Stimulated activated CD8-positive, alpha-beta memory T cell treated with anti-CD3 and anti-CD28 coated beads, Interleukin-4, amount 100 ng/mL, for 24 hours (primary cell): Measurements from ENCODE around the gene FBLN2.

Experiments used
- DNase-seq: peaks from one replicate; pipeline ENCODE4 v3.0.0-alpha.2; 2020; ENCODE audit warnings: low read depth

Gene FBLN2

GRCh38 chr3:13567684-13568514, 19.0 kb downstream of the FBLN2 start:
- no peak for DNase-seq

DNA sequence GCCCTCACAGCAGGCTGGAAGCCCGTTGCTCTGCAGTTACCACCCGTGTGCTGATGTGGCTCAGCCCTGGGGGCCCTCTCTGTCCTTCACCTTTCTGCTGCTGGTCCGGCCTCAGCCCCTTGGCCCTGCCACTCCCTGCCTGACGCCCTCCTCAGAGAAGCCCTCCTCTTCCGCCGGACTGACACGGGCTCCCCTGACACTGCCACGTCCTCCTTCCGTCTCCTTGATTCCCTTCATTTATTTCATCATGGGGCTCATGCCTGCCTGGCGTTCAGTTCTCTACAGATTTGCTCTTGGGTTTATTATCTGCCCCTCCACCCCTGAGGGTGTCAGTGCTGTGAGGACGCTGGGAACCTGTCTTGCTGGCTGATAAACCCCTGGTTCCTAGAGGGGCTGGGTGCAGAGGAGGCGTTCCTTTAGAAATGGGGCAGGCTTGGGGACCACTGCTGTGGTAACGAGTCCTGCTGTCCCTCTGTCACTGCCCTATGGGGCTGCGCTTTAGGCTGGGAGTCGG, 19.6 kb downstream of the FBLN2 start:
- no peak for DNase-seq

DNA sequence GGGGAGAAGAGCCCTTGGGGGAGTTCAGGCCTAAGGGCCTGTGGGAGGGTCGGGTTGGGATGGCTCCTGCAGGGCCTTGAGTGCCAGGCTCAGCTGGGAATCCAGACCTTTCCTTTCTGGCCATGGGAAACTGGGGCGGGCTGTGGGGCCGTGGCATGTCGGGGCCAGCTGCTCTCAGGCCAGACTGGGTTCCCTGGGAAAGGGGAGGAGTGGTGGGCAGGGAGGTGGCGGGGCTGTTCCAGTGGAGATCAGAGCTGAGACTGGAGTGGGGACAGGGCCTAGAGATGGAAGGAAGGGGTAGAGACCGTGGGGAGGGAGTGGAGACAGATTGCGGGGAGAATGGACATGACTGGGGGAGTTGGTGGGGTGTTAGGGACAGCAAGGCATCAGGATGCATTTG, 20.3 kb downstream of the FBLN2 start:
- no peak for DNase-seq

DNA sequence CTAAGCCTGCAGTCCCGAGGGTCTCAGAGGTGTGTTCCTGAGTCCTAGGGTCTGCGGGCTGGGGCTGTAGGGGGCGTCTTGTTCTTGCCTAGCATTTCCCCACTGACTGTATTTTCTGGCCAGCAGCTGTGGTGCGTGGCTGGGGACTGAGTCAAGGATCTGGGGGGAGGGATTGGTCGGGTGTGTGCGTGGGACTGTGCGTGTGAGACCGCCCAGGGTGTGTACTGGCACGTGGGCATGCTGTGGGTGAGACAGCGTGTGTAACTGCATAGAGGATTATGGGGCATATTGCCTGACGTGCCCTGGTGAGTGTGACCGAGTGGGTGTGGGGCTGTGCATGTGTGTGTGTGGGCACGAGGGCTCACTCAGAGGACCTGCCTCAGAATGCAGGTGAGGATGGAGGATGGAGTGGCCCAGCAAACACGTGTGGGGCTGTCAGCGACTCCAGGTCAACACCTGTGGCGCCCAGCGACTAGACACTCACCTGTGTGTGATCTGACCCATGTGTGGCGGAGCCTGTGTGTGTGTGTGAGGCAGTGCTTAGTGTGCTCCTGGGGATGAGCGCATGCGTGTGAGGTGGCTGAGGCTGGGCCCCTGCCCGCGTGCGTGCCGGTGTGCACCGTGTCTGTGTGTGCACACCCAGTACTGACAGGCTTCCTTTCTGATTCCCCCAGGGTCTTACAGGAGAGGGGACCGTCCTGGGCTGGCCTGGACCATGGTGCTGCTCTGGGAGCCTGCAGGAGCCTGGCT, 20.9 kb downstream of the FBLN2 start:
- DNase-seq: no peak

- DNase-seq: no peak
Measured at GRCh38 chr3:13570391-13571194, 21.7 kb downstream of the FBLN2 start.

- DNase-seq: no peak
Measured at GRCh38 chr3:13571264-13571663, 22.3 kb downstream of the FBLN2 start.

DNA sequence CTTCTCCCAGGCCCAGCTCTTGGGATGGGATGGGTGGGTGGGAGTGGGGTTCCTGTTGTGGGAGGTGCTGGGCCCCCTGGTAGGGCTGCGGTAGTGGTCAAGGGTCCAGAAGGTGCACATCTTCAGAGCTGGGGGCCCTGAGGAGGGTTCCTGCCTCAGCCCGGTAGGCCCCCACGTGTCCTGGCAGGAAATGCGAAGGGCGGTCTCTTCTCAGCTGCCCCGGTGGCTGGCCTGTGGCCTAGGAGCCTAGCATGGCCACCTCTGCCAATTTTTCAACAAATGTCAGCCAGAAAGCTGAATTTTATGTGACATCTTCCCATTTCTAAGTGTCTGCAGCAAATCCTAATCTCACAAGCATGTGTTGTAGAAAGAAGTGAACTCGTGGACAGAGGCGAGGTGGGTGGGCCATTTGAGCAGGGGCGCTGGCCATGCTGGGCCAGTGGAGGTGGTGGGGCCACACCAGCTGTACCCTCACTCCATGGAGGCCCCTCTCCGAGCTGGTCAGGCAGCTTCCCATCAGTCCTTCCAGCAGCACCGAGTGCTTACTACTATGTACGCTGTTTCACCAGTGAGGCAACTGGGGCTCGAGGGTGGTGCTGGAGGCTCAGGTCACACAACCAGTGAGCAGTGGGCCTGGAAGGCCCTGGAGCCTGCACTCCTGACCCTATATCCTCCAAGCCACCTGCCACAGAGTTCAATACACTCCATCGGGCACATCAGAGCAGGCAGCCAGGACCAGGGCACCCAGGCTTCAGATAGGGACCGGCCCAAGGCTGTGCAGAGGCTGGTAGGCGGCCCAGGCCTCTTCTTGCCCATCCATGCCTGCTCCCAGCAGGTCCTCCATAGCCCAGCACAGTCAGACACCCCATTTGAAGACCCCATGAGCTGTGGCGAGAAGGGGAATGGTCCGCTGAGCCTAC, 23.2 kb downstream of the FBLN2 start:
- no peak for DNase-seq

GRCh38 chr3:13572926-13573623, 24.1 kb downstream of the FBLN2 start:
- DNase-seq: no peak

DNA sequence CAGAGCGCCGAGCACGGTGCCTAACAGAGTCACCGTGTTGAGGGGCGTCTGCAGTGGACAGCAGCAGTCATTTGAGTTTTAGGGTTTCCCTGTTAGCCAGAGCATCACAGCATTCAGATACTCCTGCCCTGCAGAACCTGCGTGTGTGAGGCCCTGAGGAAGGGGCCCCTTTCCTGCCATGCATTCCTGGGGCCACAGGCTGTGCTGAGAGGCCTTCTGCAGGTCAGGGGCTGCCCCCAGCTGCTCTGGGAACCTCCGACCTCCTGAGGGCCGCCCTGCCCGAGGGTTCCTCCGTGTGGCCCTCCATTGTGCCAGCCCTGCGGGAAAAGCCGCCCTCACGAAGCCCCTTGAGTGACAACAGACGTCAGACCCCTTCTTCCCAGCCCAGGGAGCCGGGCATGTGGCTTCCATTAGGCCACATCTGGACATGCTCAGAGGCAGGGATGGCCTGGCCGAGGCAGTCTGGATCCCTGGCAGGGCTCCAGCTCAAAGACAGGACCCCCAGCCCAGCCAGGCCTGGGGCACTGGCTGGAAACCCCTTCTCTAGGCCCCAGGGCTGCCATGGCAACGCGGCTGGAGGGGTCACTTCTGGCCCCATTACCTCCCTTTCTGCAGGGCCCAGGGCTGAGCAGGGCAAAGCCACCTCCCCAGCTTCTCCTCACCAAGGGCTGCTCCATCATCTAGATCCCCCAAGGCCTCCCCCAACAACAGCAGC, 25.3 kb downstream of the FBLN2 start:
- DNase-seq: no peak

DNA sequence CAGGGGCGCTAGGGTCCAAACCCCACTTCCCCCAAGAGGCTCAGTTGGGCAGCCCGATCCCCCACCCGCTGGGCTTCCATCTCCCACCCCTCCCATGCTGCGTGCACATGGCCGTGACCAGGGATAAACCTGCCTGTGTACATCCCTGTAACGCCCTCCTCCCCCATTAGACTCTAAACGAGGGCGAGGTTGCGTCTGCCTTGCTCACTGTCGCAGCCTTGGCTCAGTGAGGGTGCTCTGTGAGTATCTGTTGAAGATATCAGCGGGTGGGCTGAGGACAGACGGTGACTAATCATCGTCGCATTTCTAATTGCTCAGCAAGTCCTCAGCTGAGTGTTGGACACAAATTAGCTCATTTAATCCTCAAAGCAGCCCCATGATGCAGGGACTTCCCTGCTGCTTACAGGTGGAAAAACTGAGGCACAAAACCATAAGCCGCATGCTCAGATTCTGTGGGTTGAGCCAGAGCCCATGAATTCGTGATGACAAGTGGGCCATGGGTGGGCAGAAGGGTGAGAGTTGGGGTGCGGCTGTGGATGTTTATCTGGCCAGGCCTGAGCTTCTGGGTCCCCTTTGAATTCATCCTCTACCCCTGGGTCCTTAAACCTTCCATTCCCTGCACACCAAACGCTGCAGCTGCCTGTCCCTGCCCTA, 26.0 kb downstream of the FBLN2 start:
- DNase-seq: no peak

- DNase-seq: no peak
Measured at GRCh38 chr3:13575459-13576061, 26.6 kb downstream of the FBLN2 start.

DNA sequence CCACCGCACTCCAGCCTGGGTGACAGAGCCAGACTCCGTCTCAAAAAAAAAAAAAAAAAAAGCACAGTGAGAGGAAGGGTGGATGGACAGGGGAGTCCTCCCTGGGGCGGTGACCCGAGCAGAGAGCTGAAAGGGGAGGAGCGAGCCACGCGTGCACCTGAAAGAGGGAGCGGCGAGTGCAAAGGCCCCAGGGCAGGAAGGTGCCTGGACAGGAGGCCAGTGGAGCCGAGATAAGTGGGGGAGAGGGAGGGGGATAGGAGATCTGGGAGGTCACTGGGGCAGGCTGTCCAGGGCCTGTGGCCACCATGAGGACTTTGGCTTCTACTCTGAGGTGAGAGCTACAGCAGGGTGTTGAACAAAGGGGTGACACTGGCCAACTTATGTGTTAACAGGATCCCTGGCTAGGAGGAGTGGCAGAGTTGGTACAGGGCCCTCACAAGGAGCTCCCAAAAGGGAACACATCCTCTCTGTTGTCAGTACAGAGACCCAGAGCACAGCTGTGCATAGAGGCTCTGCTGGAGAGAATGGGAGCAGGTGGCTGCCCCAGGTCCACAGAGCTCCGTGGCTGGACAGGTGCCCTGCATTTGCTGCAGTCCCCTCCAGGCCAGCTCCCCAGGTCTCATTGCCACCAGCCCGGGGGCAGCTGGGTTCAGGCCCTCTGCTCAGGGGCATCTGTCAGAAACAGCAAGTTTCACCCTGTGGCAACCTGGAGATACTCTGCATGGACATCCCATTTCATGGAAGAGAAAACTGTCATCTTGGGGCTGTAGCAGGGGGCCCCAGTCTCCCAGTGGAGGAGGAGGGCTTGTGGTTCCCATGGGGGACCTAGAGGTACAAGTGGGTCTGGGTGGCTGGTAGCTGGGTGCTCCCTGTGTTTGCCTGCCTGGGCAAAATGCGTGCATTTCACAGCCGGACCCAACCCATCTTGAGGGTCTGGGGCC, 28.5 kb downstream of the FBLN2 start:
- no peak for DNase-seq

- no peak for DNase-seq
Measured at GRCh38 chr3:13578251-13578650, 29.3 kb downstream of the FBLN2 start.

DNA sequence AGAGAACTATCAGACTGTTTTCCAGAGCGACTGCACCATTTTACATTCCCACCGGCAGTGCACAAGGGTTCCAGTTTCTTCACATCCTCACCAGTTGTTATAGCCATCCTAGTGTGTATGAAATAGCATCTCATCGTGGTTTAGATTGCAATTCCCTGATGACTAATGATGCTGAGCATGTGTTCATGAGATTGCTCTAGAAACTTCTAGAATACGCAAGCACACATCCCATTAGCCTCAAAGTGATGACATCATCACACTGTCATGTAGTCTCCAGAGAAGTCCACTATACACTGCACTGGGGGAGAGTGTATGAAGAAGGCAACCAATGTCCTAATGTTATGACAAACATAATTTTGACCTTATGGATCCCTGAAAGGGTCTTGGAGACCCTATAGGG, 30.1 kb downstream of the FBLN2 start:
- no peak for DNase-seq

- DNase-seq: no peak
Measured at GRCh38 chr3:13580256-13581023, 31.5 kb downstream of the FBLN2 start.

DNA sequence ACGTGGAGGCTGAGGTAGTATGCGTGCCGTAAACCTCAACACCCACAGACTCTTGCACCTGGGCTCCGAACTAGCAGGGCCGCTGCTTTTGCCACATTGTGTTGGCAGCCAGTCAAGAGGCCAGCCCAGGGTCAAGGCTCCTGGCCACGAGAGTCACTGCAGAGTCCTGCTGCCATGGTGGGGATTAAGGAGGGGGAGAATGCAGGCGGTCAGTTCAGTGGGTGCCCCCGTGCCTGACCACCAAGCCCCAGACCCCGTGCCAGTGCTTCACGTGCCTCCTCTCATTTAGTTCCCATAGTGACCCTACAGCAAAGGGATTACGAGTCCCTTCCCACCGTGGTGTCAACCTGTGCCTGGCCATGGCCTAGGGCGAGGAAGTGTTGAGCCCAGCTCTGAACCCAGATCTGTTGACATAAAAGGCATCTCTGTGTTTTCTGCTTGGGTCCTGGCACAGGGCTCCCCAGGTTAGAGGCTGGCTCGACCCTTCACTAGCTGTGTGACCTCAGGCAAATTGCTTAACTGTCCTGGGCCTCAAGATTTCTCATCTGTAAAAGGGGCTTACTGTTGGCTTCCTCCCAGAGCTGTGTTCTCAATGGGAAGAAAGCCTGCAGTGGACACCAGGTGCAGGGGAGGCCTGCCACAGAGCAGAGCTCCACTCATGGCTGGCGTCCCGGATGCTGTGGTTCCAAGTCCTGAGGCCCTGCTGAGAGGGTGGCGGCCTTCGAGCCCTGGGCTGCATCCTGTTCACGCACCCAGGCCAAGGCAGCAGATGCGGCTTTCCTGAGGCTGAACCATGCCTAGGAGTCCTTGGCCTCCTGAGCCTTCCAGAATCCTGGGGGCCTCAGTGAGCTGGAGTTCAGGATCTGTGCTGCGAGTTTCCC, 32.8 kb downstream of the FBLN2 start:
- no peak for DNase-seq
